ENCODE measurements around the gene SPON1. TPM values are rescaled to one million over a fixed set of nuclear protein-coding genes. Genes with fewer than 3 reads are reported as not detected.

Gene SPON1
- total and polyA plus RNA-seq, 11 donors = 1.6 to 20.0 (median 6.8) TPM

DNA sequence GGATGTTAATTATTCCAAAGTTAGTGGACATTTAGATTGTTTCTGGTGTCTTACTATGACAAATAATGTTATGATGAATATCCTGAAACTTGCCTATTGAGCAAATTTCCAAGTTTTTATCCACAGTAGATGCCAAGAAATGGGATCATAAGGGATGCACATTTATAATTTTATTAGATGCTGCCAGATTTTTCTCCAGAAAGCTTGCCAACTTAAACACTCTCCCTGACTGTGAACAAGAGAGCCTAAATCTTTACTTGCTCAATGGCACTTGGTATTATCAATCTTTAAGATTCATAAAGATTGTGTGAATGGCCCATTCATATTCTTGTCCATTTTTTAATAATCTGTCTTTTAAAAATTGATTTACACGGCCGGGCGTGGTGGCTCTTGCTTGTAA is 82.4 kb downstream of the SPON1 start:
- H3K9me3 ChIP-seq = peaks cover 0 to 3% (median 0%) of the 10 kb centered on the region in 12 donors
- H3K4me1 ChIP-seq = peaks cover 0 to 5% (median 0%) of the 10 kb centered on the region in 12 donors
- no peaks in the 10 kb centered on the region for H3K36me3 ChIP-seq
- 82 to 93% (median 90%) methylated on average over 3 of the region's 3 CpGs for WGBS, 4 donors
- DNase-seq (no peak), ATAC-seq (no peak)
- TF ChIP-seq, protein P1, sequence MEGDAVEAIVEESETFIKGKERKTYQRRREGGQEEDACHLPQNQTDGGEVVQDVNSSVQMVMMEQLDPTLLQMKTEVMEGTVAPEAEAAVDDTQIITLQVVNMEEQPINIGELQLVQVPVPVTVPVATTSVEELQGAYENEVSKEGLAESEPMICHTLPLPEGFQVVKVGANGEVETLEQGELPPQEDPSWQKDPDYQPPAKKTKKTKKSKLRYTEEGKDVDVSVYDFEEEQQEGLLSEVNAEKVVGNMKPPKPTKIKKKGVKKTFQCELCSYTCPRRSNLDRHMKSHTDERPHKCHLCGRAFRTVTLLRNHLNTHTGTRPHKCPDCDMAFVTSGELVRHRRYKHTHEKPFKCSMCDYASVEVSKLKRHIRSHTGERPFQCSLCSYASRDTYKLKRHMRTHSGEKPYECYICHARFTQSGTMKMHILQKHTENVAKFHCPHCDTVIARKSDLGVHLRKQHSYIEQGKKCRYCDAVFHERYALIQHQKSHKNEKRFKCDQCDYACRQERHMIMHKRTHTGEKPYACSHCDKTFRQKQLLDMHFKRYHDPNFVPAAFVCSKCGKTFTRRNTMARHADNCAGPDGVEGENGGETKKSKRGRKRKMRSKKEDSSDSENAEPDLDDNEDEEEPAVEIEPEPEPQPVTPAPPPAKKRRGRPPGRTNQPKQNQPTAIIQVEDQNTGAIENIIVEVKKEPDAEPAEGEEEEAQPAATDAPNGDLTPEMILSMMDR (IDR thresholded peaks at IDR 0.05) = no peak
- peaks cover 0 to 3% (median 0%) of the 10 kb centered on the region in 9 donors for H3K27me3 ChIP-seq
- intact Hi-C loops (cut with DNase I) = no loop called here
- H3K4me3 ChIP-seq = no peak overlapping the region
- no peak overlapping the region for H3K27ac ChIP-seq

- intact Hi-C loops (cut with DNase I) = no loop called here
- ATAC-seq = no peak
Measured at GRCh38 chr11:14045417-14045816, 82.9 kb downstream of the SPON1 start.

GRCh38 chr11:14052198-14052597 is 89.7 kb downstream of the SPON1 start:
- WGBS, 4 donors = 85 to 92% (median 90%) methylated on average over 3 of the region's 3 CpGs
- H3K27me3 ChIP-seq = peaks cover 0 to 3% (median 0%) of the 10 kb centered on the region in 9 donors

More at GRCh38 chr11:14045417-14045816, 82.9 kb downstream of the SPON1 start:
- TF ChIP-seq, protein P1 (IDR thresholded peaks at IDR 0.05) = no peak
- no peak for TF ChIP-seq POLR2A (IDR thresholded peaks at IDR 0.05)
- H3K4me1 ChIP-seq = peaks cover 0 to 5% (median 0%) of the 10 kb centered on the region in 12 donors
- 92 to 98% (median 95%) methylated on average over 2 of the region's 2 CpGs for WGBS, 4 donors
- peaks cover 0 to 3% (median 0%) of the 10 kb centered on the region in 9 donors for H3K27me3 ChIP-seq
- H3K36me3 ChIP-seq = no peaks in the 10 kb centered on the region
- no peak overlapping the region for H3K4me3 ChIP-seq
- no peak overlapping the region for H3K27ac ChIP-seq
- H3K9me3 ChIP-seq = no peaks in the 10 kb centered on the region
- DNase-seq = no peak

More at GRCh38 chr11:14052198-14052597, 89.7 kb downstream of the SPON1 start:
- TF ChIP-seq POLR2A (IDR thresholded peaks at IDR 0.05) = no peak
- TF ChIP-seq, protein P1 (IDR thresholded peaks at IDR 0.05) = no peak
- no peak for ATAC-seq
- H3K4me1 ChIP-seq = peaks cover 0 to 7% (median 0%) of the 10 kb centered on the region in 12 donors
- no peaks in the 10 kb centered on the region for H3K36me3 ChIP-seq
- H3K4me3 ChIP-seq = no peak overlapping the region
- H3K9me3 ChIP-seq = peaks cover 0 to 4% (median 0%) of the 10 kb centered on the region in 12 donors
- intact Hi-C loops (cut with DNase I) = no loop called here
- H3K27ac ChIP-seq = no peak overlapping the region
- DNase-seq = no peak

All from heart left ventricle (tissue), 16 donors.